DMS79 (cell line): ENCODE results near the gene TEX28.
"Not testable (repeated sequence)": the region's sequence is repeated elsewhere in the genome, so short reads cannot be mapped to it uniquely, and the experiment has no call there.

ENCODE experiments used
- DNase-seq: peaks from one replicate; lab custom pipeline; 2025; lab: John Stamatoyannopoulos, UW

Gene TEX28

DNA sequence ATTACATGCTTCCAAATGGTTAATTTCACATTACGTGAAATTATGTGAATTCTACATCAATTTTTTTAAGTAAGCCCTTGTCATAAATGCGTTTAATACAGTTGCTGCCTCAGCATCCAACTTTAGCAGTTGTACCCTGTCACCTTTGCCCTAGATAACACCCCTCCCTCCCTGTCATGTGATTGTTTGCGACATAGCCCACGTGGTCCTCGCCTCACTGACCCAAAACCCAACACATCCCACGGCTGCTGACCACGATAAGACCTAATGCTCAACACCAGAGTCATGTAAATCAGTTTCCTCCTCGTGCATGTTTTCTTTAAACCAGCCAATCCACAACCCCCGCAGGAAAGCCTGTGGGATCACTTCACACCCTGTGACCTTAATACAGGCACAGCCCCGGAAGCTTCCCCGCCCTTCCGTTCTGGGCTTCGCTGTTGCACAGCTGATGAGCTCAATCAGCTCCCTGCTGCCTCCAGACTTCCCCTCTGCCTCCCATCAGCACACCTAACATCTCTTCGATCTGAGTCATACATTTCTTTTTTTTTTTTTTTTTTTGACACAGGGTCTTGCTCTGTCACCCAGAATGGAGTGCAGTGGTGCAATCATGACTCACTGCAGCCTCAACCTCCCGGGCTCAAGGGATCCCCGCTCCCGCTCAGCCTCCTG, 47.4 kb downstream of the TEX28 start:
- DNase-seq: not testable (repeated sequence)

DNA sequence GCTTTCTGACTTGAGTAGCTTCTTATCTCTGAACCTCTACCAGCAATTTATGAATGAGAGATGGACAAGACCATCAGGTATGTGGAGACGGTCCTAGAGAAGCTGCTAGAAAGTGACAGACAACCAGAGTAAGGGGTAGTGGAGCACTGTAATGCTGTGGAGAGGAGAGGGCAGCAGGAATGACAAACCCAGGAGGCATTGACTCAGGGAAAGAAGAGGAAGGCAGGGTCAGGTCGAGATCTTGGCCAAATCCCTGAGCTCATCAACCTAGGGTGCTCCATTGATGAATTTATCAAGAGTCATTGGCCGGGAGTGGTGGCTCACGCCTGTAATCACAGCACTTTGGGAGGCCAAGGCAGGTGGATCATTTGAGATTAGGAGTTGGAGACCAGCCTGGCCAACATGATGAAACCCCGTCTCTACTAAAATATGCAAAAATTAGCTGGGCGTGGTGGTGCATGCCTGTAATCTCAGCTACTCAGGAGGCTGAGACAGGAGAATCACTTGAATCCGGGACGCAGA, 54.9 kb downstream of the TEX28 start:
- DNase-seq: not testable (repeated sequence)

DNA sequence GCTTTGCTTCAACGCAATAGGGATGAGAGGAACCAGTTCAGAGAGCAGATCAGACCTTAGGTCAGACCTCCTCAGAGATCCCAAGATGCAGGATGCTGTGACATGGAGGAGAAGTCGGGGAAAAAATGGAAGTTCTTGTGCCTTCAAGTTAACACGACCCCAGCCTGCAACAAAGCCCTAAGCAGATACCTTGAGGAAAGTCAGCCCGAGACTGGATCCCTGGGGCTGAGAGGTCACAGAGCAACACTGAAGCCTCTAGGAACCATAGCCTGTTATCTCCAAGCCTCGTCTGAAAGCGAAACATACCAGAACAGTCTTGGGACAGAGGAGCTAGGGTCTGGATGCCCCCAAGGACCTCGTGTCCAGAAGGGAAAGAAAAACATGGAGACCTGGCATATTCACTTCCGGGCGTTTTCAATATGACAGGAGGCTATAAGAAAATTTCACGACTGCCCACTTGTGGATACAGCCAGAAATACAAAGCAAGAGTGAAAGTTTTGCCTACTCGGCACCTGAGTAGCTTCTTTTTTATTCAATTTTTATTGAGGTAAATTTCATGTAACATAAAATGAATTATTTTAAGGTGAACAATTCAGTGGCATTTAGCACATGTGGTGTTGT, 55.9 kb downstream of the TEX28 start:
- not testable (repeated sequence) for DNase-seq

DNA sequence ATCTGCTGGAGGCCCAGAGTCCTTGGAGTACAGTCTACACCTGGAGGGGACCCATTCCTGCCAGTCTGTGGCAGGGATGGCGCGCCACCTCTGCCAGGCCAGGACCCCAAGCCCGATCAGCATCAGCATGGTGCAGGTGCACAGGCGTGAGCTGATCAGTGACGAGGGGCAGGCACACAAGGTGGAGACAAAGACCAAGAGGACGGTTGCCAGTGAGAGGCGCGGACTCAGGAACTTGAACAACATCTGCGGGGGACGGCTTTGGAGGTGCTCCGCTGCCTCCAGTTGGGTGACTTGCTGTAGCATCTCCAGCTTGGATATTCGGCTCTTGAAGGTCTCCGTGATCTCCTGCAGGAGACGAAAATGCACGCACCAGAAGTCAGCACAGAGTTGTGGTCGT, 61.3 kb downstream of the TEX28 start:
- not testable (repeated sequence) for DNase-seq

GRCh38 chrX:154231443-154231842, 63.5 kb downstream of the TEX28 start:
- DNase-seq: not testable (repeated sequence)

DNA sequence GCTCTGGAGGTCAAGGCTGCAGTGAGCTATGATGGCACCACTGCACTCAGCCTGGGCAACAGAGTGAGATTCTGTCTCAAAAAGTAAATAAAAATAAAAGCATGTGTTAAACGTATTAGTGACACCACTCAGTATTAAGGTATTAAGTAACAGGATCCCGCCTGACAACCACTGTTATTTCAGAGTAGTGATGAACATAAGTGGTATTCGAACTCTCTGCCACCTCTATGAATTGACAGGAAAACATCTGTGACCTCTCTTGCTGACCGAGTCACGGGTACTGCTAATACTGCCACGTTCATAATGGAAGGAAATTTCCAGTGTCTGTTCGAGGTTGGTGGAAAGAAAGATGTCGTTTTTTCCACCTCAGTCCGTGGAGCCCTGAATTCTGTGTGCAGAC, 68.2 kb downstream of the TEX28 start:
- not testable (repeated sequence) for DNase-seq

DNA sequence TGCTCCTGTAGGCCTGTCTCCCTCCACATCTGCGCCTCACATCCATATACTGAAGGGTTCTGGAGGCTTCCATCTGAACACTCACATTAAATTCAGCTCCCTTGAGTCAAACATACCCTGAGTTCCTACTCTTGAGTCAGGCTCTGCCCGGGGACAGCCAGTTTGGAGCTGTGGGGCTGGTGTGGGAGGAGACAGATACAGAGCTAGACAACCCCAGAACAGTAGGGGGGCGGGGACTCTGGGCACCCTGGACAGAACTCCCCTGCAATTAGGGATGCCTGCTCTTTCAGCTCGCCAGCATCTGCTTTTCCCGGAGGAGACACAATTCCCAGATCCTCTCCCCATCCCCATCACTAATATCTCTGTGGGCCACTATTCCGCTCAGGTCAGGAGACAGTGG, 69.6 kb downstream of the TEX28 start:
- DNase-seq: not testable (repeated sequence)
